Measurements from ENCODE around the gene ALK.

Gene ALK

GRCh38 chr2:29426354-29426753, 495.0 kb downstream of the ALK start:
- no peak for TF ChIP-seq CTCF (IDR thresholded peaks at IDR 0.05; ENCODE audit: control insufficient read depth, extremely low read depth, insufficient read depth)
- DNase-seq (ENCODE audit: low read depth), result no peak
- H3K4me3 ChIP-seq (ENCODE audit: low read depth, low read length), result no peak overlapping the region

- H3K4me3 ChIP-seq (ENCODE audit: low read depth, low read length), result no peak overlapping the region
- DNase-seq (ENCODE audit: low read depth), result no peak
- no peak for TF ChIP-seq CTCF (IDR thresholded peaks at IDR 0.05; ENCODE audit: control insufficient read depth, extremely low read depth, insufficient read depth)
Observed at GRCh38 chr2:29425866-29426265, 495.5 kb downstream of the ALK start.

GRCh38 chr2:29423061-29423666, 498.2 kb downstream of the ALK start:
- H3K4me3 ChIP-seq (ENCODE audit: low read depth, low read length), result peak overlapping the region; percentile 9; the same call in 1 of the 2 replicates
- TF ChIP-seq CTCF (IDR thresholded peaks at IDR 0.05; ENCODE audit: control insufficient read depth, extremely low read depth, insufficient read depth), result 0 out of 2 replicates have a peak, but pooled peaks have one; percentile 16
- DNase-seq (ENCODE audit: low read depth), result peak; percentile 75

GRCh38 chr2:29420999-29421782, 500.2 kb downstream of the ALK start:
- no peak overlapping the region for H3K4me3 ChIP-seq (ENCODE audit: low read depth, low read length)
- TF ChIP-seq CTCF (IDR thresholded peaks at IDR 0.05; ENCODE audit: control insufficient read depth, extremely low read depth, insufficient read depth), result no peak
- DNase-seq (ENCODE audit: low read depth), result no peak

GRCh38 chr2:29420464-29420863, 500.9 kb downstream of the ALK start:
- TF ChIP-seq CTCF (IDR thresholded peaks at IDR 0.05; ENCODE audit: control insufficient read depth, extremely low read depth, insufficient read depth), result no peak
- H3K4me3 ChIP-seq (ENCODE audit: low read depth, low read length), result no peak overlapping the region
- DNase-seq (ENCODE audit: low read depth), result no peak

- no peak for DNase-seq (ENCODE audit: low read depth)
- H3K4me3 ChIP-seq (ENCODE audit: low read depth, low read length), result no peak overlapping the region
- TF ChIP-seq CTCF (IDR thresholded peaks at IDR 0.05; ENCODE audit: control insufficient read depth, extremely low read depth, insufficient read depth), result no peak
Observed at GRCh38 chr2:29417630-29418029, 503.8 kb downstream of the ALK start.
